AG04449 (cell line): Measurements from ENCODE around the gene PCDHGA12.
"Not testable (repeated sequence)": the region's sequence is repeated elsewhere in the genome, so short reads cannot be mapped to it uniquely, and the experiment has no call there.

Source experiments
- CTCF ChIA-PET: fragments of 350-600 bp; formaldehyde crosslinking; extraction: SDS; loops from one replicate; lab custom pipeline; 2021; ENCODE audit warnings: antibody characterized with exemption; lab: Yijun Ruan, JAX
- POLR2A ChIA-PET: fragments of 400-600, 350-600 bp; formaldehyde crosslinking; extraction: SDS; loops from one replicate; lab custom pipeline; 2020; ENCODE audit warnings: antibody characterized with exemption, inconsistent platforms; lab: Yijun Ruan, JAX
- DNase-seq: peaks from one replicate; pipeline ENCODE4 v3.0.0-alpha.2; 2010; ENCODE audit warnings: low read depth, low spot score
- H3K4me3 ChIP-seq: 2 replicates; pipeline ENCODE4 v1.5.1; 2011; ENCODE audit warnings: low read depth, mild to moderate bottlenecking, control low read depth, low read length
- CTCF ChIP-seq: IDR thresholded peaks from one replicate; pipeline ENCODE4 v1.5.1; 2011; ENCODE audit warnings: mild to moderate bottlenecking, moderate library complexity, low read length, control low read depth, inconsistent platforms; ENCODE audit not compliant: insufficient read depth; ENCODE audit errors: missing control alignments

The PCDHGA12 gene

GRCh38 chr5:141388661-141389060 is 41.6 kb upstream of the PCDHGA12 start:
- POLR2A ChIA-PET: no interaction called here
- H3K4me3 ChIP-seq: no peak overlapping the region
- no peak for DNase-seq
- CTCF ChIA-PET: interaction anchor here (1.6 to 8.4 kb wide), 5 partner anchors 9 to 175 kb away, joined by 5 to 77 read pairs (median 11); partner anchors contain the start of genes PCDHGA6, PCDHGB3 and PCDHGB5
- no peak for TF ChIP-seq CTCF

- no peak for TF ChIP-seq CTCF
- CTCF ChIA-PET: interaction anchor here (0.9 to 8.4 kb wide), 10 partner anchors 8 to 177 kb away, joined by 3 to 77 read pairs (median 8); partner anchors contain the start of genes PCDHGA10, PCDHGA6 and PCDHGB5
- POLR2A ChIA-PET: no interaction called here
- H3K4me3 ChIP-seq: no peak overlapping the region
- DNase-seq: no peak
Observed at GRCh38 chr5:141389153-141390042, 40.9 kb upstream of the PCDHGA12 start.

GRCh38 chr5:141392429-141393198 is 37.7 kb upstream of the PCDHGA12 start, which contains the start of gene PCDHGA8:
Gene PCDHGA8, plus strand, starts transcription at chr5:141392633. Its CDS starts 181 bp downstream, at chr5:141392814.
- POLR2A ChIA-PET: no interaction called here
- no peak for TF ChIP-seq CTCF
- H3K4me3 ChIP-seq: 0 out of 2 replicates have a peak within 1 kb of the TSS, but pooled peaks have one; percentile 1
- no peak for DNase-seq
- CTCF ChIA-PET: interaction anchor here (0.7 to 8.4 kb wide), 9 partner anchors 11 to 174 kb away, joined by 3 to 77 read pairs (median 5); partner anchors contain the start of genes PCDHGA10, PCDHGA6, PCDHGB1 and PCDHGB6

- ChIA-PET POLR2A (no interaction called here), CTCF (interaction anchor here (1.0 to 8.4 kb wide), 6 partner anchors 12 to 173 kb away, joined by 3 to 77 read pairs (median 10); partner anchors contain the start of genes PCDHGA10 and PCDHGA6)
- H3K4me3 ChIP-seq: no peak overlapping the region
- DNase-seq: no peak
- no peak for TF ChIP-seq CTCF
Observed at GRCh38 chr5:141393267-141393666, 37.0 kb upstream of the PCDHGA12 start.

GRCh38 chr5:141394401-141395187 is 35.7 kb upstream of the PCDHGA12 start:
- CTCF ChIA-PET: interaction anchor here (0.9 to 4.6 kb wide), 8 partner anchors 12 to 172 kb away, joined by 3 to 50 read pairs (median 10); partner anchors contain the start of genes PCDHGA10, PCDHGA12, PCDHGA6 and PCDHGB6
- POLR2A ChIA-PET, H3K4me3 ChIP-seq, DNase-seq: not testable (repeated sequence)
